ENCODE results near the gene TPO.

Gene TPO

GRCh38 chr2:1431886-1432400 lies 18.7 kb downstream of the TPO start:
- H3K36me3 Mint-ChIP-seq (ENCODE audit: low read depth) = no peaks in the 10 kb centered on the region
- no peaks in the 10 kb centered on the region for H3K9me3 Mint-ChIP-seq
- H3K4me1 Mint-ChIP-seq = no peaks in the 10 kb centered on the region
- no peak for TF ChIP-seq CTCF (IDR thresholded peaks at IDR 0.05; ENCODE audit: unreplicated experiment in 3 of 3)
- H3K27me3 Mint-ChIP-seq (ENCODE audit: low read depth) = peaks cover 3% of the 10 kb centered on the region
- H3K27ac Mint-ChIP-seq = no peak overlapping the region
- no peak overlapping the region for H3K4me3 Mint-ChIP-seq

- no peak overlapping the region for H3K4me3 Mint-ChIP-seq
- H3K36me3 Mint-ChIP-seq (ENCODE audit: low read depth) = no peaks in the 10 kb centered on the region
- H3K9me3 Mint-ChIP-seq = no peaks in the 10 kb centered on the region
- no peaks in the 10 kb centered on the region for H3K4me1 Mint-ChIP-seq
- TF ChIP-seq CTCF (IDR thresholded peaks at IDR 0.05; ENCODE audit: unreplicated experiment in 3 of 3) = no peak
- no peak overlapping the region for H3K27ac Mint-ChIP-seq
- peaks cover 7% of the 10 kb centered on the region for H3K27me3 Mint-ChIP-seq (ENCODE audit: low read depth)
Measured at GRCh38 chr2:1432726-1433125, 19.5 kb downstream of the TPO start.

GRCh38 chr2:1436369-1436768 lies 23.1 kb downstream of the TPO start:
- H3K4me1 Mint-ChIP-seq = no peaks in the 10 kb centered on the region
- TF ChIP-seq CTCF (IDR thresholded peaks at IDR 0.05; ENCODE audit: unreplicated experiment in 3 of 3) = no peak
- H3K27me3 Mint-ChIP-seq (ENCODE audit: low read depth) = peaks cover 19% of the 10 kb centered on the region
- no peak overlapping the region for H3K4me3 Mint-ChIP-seq
- H3K27ac Mint-ChIP-seq = no peak overlapping the region
- H3K36me3 Mint-ChIP-seq (ENCODE audit: low read depth) = no peaks in the 10 kb centered on the region
- peaks cover 5% of the 10 kb centered on the region for H3K9me3 Mint-ChIP-seq

GRCh38 chr2:1437101-1437500 lies 23.8 kb downstream of the TPO start:
- Mint-ChIP-seq H3K4me1 (no peaks in the 10 kb centered on the region), H3K4me3 (no peak overlapping the region), H3K9me3 (peaks cover 7% of the 10 kb centered on the region), H3K36me3 (ENCODE audit: low read depth) (no peaks in the 10 kb centered on the region), H3K27ac (no peak overlapping the region), H3K27me3 (ENCODE audit: low read depth) (peaks cover 24% of the 10 kb centered on the region)
- TF ChIP-seq CTCF (IDR thresholded peaks at IDR 0.05; ENCODE audit: unreplicated experiment in 3 of 3) = no peak

- H3K4me1 Mint-ChIP-seq = no peaks in the 10 kb centered on the region
- peaks cover 24% of the 10 kb centered on the region for H3K27me3 Mint-ChIP-seq (ENCODE audit: low read depth)
- no peak overlapping the region for H3K4me3 Mint-ChIP-seq
- peaks cover 8% of the 10 kb centered on the region for H3K9me3 Mint-ChIP-seq
- no peak overlapping the region for H3K27ac Mint-ChIP-seq
- no peaks in the 10 kb centered on the region for H3K36me3 Mint-ChIP-seq (ENCODE audit: low read depth)
- no peak for TF ChIP-seq CTCF (IDR thresholded peaks at IDR 0.05; ENCODE audit: unreplicated experiment in 3 of 3)
Measured at GRCh38 chr2:1437537-1437936, 24.3 kb downstream of the TPO start.

GRCh38 chr2:1438972-1439371 lies 25.7 kb downstream of the TPO start:
- Mint-ChIP-seq H3K27ac (no peak overlapping the region), H3K27me3 (ENCODE audit: low read depth) (peaks cover 32% of the 10 kb centered on the region), H3K4me3 (no peak overlapping the region), H3K9me3 (peaks cover 8% of the 10 kb centered on the region), H3K4me1 (no peaks in the 10 kb centered on the region), H3K36me3 (ENCODE audit: low read depth) (no peaks in the 10 kb centered on the region)
- no peak for TF ChIP-seq CTCF (IDR thresholded peaks at IDR 0.05; ENCODE audit: unreplicated experiment in 3 of 3)
